Gastroesophageal sphincter (tissue), 3 donors: ENCODE results near the gene FOSL2.

Experiments
- EP300 ChIP-seq: sonication (generic); formaldehyde crosslinking; IDR thresholded peaks from one replicate; pipeline ENCODE4 v1.6.1; 2017; ENCODE audit warnings: antibody characterized with exemption, mild to moderate bottlenecking
- POLR2A ChIP-seq, 2 donors: fragments of 450-650 bp; IDR thresholded peaks; one replicate each; pipeline ENCODE4 v1.6.1; 2017; ENCODE audit warnings: antibody characterized with exemption in 2 of 2, mild to moderate bottlenecking in 2 of 2, moderate library complexity in 1 of 2
- POLR2AphosphoS5 ChIP-seq: sonication (generic); formaldehyde crosslinking; IDR thresholded peaks from one replicate; pipeline ENCODE4 v1.6.1; 2017; ENCODE audit warnings: antibody characterized with exemption
- TF ChIP-seq, protein P1 (sequence below), 4 experiments: fragments of 200-600 bp in 2 of 4; fragments of 450-650 bp in 2 of 4; sonication (generic) in 1 of 4; IDR thresholded peaks; one replicate each; pipeline ENCODE4 v1.5.1; 2017 to 2019; ENCODE audit warnings: antibody characterized with exemption in 4 of 4, mild to moderate bottlenecking in 2 of 4, moderate library complexity in 2 of 4

DNA sequence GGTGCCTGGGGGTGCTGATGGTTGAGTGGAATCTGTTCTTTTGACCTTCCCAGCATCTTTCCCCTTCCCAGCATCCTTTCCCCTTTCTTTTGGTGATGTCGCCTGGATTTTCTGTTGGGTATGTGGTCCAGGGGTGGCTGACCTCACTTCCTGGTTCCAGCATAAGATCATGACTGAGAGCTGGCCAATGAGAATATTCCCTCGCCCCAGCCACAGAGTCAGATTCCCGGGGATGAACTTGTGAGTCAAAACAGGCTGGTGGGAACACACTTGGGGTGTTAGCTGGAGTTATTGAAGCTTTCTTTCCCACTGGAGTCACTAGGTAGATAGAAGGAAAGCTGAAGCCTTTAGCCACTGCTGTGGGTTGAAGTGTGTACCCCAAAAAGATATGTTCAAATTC is 28.0 kb upstream of the FOSL2 start:
- TF ChIP-seq, protein P1, sequence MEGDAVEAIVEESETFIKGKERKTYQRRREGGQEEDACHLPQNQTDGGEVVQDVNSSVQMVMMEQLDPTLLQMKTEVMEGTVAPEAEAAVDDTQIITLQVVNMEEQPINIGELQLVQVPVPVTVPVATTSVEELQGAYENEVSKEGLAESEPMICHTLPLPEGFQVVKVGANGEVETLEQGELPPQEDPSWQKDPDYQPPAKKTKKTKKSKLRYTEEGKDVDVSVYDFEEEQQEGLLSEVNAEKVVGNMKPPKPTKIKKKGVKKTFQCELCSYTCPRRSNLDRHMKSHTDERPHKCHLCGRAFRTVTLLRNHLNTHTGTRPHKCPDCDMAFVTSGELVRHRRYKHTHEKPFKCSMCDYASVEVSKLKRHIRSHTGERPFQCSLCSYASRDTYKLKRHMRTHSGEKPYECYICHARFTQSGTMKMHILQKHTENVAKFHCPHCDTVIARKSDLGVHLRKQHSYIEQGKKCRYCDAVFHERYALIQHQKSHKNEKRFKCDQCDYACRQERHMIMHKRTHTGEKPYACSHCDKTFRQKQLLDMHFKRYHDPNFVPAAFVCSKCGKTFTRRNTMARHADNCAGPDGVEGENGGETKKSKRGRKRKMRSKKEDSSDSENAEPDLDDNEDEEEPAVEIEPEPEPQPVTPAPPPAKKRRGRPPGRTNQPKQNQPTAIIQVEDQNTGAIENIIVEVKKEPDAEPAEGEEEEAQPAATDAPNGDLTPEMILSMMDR (IDR thresholded peaks at IDR 0.05), result no peak
- no peak for TF ChIP-seq POLR2A (IDR thresholded peaks at IDR 0.05)
- TF ChIP-seq POLR2AphosphoS5, result no peak
- no peak for TF ChIP-seq EP300
